ENCODE data around the gene SLIT3. TPM values are rescaled to one million over a fixed set of nuclear protein-coding genes. Genes with fewer than 3 reads are reported as not detected.

The SLIT3 gene
- total RNA-seq, 1 experiment from 2014 or later: not detected

- no peaks in the 10 kb centered on the region for H3K9me2 ChIP-seq (ENCODE audit: insufficient read depth)
- BruUV-seq (replicated peaks): no TSS peak
- H3F3A ChIP-seq (ENCODE audit: insufficient read depth, low read depth): peaks cover 8% of the 10 kb centered on the region
- TF ChIP-seq EZH2 (IDR thresholded peaks at IDR 0.05; ENCODE audit: low read depth) (no peak), CTCF (conservative IDR thresholded peaks at IDR 0.05) (no peak)
- ChIA-PET CTCF (no interaction called here), POLR2A (ENCODE audit: unreplicated experiment) (no interaction called here)
- H3K4me1 ChIP-seq (replicated peaks; ENCODE audit: insufficient read depth): peaks cover 8% of the 10 kb centered on the region
- H3K27me3 ChIP-seq (ENCODE audit: insufficient read depth, low read depth): no peaks in the 10 kb centered on the region
- H3K4me2 ChIP-seq: no peak overlapping the region
- no peak overlapping the region for H2AFZ ChIP-seq
- DNase-seq: no peak
- no peaks in the 10 kb centered on the region for H3K79me2 ChIP-seq (ENCODE audit: low read depth)
- intact Hi-C loops (cut with micrococcal nuclease; ENCODE audit: unreplicated experiment): no loop called here
- no peaks in the 10 kb centered on the region for H4K20me1 ChIP-seq (ENCODE audit: insufficient read depth)
- no peak overlapping the region for H3K4me3 ChIP-seq
- H3K9me3 ChIP-seq (ENCODE audit: insufficient read depth, low read depth): peaks cover 10% of the 10 kb centered on the region; the same call in 1 of the 2 replicates
- no peaks in the 10 kb centered on the region for H3K36me3 ChIP-seq (ENCODE audit: low read depth)
- H3K27ac ChIP-seq: no peak overlapping the region
Observed at GRCh38 chr5:169344629-169345028, 43.7 kb upstream of the SLIT3 start.

- no peak for TF ChIP-seq CTCF (conservative IDR thresholded peaks at IDR 0.05)
- TF ChIP-seq EZH2 (IDR thresholded peaks at IDR 0.05; ENCODE audit: low read depth): no peak
- no peak for DNase-seq
- Histone ChIP-seq H3K9me2 (ENCODE audit: insufficient read depth) (no peaks in the 10 kb centered on the region), H3K27me3 (ENCODE audit: insufficient read depth, low read depth) (no peaks in the 10 kb centered on the region), H2AFZ (no peak overlapping the region), H3K36me3 (ENCODE audit: low read depth) (no peaks in the 10 kb centered on the region), H3K27ac (no peak overlapping the region), H3K9me3 (ENCODE audit: insufficient read depth, low read depth) (peaks cover 10% of the 10 kb centered on the region; the same call in 1 of the 2 replicates), H4K20me1 (ENCODE audit: insufficient read depth) (no peaks in the 10 kb centered on the region), H3K4me3 (no peak overlapping the region), H3K79me2 (ENCODE audit: low read depth) (no peaks in the 10 kb centered on the region), H3K4me1 (replicated peaks; ENCODE audit: insufficient read depth) (no peaks in the 10 kb centered on the region; the same call in 1 of the 2 replicates), H3K4me2 (no peak overlapping the region), H3F3A (ENCODE audit: insufficient read depth, low read depth) (no peaks in the 10 kb centered on the region)
- ChIA-PET POLR2A (ENCODE audit: unreplicated experiment) (no interaction called here), CTCF (no interaction called here)
- BruUV-seq (replicated peaks): no TSS peak
- intact Hi-C loops (cut with micrococcal nuclease; ENCODE audit: unreplicated experiment): no loop called here
Observed at GRCh38 chr5:169343766-169344165, 42.8 kb upstream of the SLIT3 start.

GRCh38 chr5:169341556-169341955 lies 40.6 kb upstream of the SLIT3 start:
- Histone ChIP-seq H3K36me3 (ENCODE audit: low read depth) (no peaks in the 10 kb centered on the region), H3K9me3 (ENCODE audit: insufficient read depth, low read depth) (no peaks in the 10 kb centered on the region), H3K27ac (no peak overlapping the region), H4K20me1 (ENCODE audit: insufficient read depth) (no peaks in the 10 kb centered on the region), H2AFZ (no peak overlapping the region), H3K4me2 (no peak overlapping the region), H3K27me3 (ENCODE audit: insufficient read depth, low read depth) (no peaks in the 10 kb centered on the region), H3K9me2 (ENCODE audit: insufficient read depth) (no peaks in the 10 kb centered on the region), H3K4me3 (no peak overlapping the region), H3K79me2 (ENCODE audit: low read depth) (no peaks in the 10 kb centered on the region), H3F3A (ENCODE audit: insufficient read depth, low read depth) (no peaks in the 10 kb centered on the region), H3K4me1 (replicated peaks; ENCODE audit: insufficient read depth) (no peaks in the 10 kb centered on the region)
- no TSS peak for BruUV-seq (replicated peaks)
- ChIA-PET POLR2A (ENCODE audit: unreplicated experiment) (no interaction called here), CTCF (no interaction called here)
- intact Hi-C loops (cut with micrococcal nuclease; ENCODE audit: unreplicated experiment): no loop called here
- DNase-seq: no peak
- TF ChIP-seq EZH2 (IDR thresholded peaks at IDR 0.05; ENCODE audit: low read depth): no peak
- no peak for TF ChIP-seq CTCF (conservative IDR thresholded peaks at IDR 0.05)

Data from PC-9 (cell line).